Stimulated activated CD4-positive, alpha-beta T cell treated with anti-CD3 and anti-CD28 coated beads, TNF-alpha, amount 100 ng/mL, for 1 hour (primary cell): ENCODE results near the gene GARNL3.

ENCODE experiments used
- DNase-seq, 3 donors: peaks; one replicate each; pipeline ENCODE4 v3.0.0-alpha.2; 2020; ENCODE audit warnings: low read depth in 3 of 3, low spot score in 1 of 3

Gene GARNL3

DNA sequence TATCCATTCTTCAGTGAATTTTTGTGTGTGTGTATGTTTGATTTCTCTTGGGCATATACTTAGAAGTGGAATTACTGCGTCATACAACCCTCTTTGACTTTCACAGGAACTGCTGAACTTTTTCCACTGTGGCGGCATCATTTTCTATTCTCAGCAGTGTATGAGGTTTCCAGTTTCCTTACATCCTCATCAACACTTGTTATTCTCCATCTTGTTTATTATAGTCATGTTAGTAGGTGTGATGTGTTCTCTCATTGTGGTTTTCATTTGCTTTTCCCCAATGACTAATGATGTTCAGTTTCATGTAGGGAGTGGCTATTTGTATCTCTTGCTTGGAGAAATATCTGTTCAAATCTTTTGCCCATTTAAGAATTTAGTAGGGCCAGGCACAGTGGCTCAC is 162.2 kb downstream of the GARNL3 start:
- DNase-seq, result no peak

DNA sequence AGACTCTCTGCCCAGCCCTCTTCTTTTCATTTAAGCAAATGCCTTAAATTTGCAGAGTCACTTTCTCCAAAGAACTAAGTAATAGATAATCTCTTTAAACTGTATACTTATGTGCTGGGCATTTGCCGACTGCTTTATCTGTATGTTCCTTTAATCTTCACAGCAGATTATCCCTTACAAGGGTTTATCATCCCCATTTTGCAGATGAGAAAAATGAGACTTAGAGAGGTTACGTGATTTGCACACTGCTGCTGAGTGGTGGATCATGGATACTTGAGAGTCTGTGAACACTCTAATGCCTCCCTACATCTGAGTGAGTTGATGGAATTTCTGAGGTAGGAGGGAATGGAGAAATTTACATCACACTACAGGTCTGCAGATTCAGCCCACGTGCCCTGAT is 163.8 kb downstream of the GARNL3 start:
- no peak for DNase-seq

DNA sequence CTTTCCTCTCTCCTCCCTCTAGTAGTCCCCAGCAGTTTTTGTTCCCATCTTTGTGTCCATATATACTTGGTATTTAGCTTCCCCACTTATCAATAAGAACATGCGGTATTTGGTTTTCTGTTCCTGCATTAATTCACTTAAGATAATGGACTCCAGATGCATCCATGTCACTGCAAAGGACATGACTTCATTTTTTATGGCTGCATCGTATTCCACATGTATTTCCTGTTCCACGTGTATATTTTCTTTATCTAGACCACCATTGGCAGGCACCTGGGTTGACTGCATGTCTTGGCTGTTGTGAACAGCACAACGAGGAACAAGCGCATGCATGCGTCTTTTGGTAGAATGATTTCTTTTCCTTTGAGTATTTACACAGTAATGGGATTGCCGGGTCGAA is 165.8 kb downstream of the GARNL3 start:
- no peak for DNase-seq

DNA sequence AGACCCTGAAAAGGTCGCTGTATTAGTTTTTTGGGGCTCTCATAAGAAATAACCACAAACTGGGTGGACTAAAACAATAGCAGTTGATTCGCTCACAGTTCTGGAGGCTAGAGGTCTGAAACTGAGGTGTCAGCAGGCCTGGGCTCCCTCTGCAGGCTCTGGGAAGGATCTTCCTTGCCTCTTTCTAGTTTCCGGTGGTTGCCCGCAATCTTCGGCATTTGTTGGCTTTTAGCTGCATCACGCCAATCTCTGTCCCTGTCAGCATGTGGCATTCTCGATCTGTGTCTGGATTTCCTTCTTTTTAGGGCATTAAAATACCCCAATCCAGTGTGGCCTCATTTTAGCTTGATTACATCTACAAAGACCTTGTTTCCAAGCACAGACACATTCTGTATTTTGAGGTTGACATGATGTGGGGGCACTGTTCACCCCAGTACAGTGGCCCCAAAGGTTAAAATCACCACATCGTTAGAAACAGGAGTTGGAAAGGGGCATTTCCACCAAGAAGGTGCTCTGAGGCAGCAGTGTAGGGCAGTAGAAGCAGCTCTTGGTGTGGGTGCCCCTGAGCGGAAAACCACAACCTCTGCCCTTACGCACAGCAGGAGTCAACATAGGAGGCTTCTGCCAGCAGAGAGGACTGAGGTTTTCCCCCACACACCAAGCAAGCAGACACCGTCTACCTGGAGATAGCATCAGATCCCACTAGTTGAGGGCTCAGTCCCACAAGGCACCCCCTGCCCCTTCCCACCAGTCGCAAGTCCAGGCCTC is 173.1 kb downstream of the GARNL3 start:
- no peak for DNase-seq

DNA sequence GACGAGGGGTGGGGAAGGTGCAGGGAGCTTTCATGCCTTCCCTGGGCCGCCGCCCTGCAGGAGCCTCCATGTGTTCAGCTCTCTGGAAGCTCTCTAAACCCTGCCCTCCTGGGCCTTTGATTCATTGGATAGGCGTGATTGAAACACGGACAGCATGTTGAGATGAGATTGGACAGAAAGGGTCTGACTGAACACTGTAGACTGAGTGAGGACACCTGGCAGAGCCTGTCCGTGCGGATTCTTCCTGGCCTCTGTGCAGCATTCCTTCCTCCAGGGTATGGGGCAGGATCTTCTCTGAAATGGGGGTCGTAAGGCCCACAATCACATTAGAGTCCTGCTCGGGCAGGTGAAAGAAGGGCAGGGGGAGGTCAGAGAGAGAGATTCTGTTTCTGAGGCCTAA is 173.8 kb downstream of the GARNL3 start:
- no peak for DNase-seq
